ENCODE measurements around the gene ATG4B.

Gene ATG4B

DNA sequence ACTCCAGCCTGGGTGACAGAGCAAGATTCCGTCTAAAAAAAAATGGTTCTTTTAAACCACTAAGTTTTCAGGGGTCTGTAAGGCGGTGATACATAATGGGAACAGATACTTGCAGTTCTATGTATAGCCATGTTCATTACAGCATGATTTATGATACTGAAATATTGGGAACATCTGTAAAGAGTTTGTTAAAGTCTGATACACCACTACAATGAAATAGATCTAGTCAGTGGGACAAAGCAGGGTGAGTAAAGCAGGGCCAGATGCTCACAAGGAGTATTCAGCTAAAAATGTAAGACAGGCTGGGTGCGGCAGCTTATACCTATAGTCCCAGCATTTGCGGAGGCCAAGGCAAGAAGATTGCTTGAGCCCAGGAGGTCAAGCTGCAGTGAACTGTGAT lies 58.2 kb downstream of the ATG4B start:
- DNase-seq: no peak

DNA sequence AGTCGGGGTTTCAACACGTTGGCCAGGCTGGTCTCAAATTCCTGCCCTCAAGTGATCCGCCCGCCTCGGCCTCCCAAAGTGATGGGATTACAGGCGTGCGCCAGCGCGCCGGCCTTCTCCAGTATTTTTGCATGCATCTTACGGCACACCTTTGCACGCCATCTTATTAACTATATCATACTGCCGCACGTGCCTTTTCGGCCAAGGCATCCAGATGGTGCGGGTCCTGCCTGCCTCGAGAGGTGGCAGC lies 63.6 kb downstream of the ATG4B start:
- DNase-seq: no peak

- peak; percentile 95 for DNase-seq
These were observed 64.1 kb downstream of the ATG4B start, which contains the start of gene ING5 for GRCh38 chr2:241701399-241702154. Gene ING5 (plus strand): TSS chr2:241702039. CDS start chr2:241702066, 27 bp downstream.

DNA sequence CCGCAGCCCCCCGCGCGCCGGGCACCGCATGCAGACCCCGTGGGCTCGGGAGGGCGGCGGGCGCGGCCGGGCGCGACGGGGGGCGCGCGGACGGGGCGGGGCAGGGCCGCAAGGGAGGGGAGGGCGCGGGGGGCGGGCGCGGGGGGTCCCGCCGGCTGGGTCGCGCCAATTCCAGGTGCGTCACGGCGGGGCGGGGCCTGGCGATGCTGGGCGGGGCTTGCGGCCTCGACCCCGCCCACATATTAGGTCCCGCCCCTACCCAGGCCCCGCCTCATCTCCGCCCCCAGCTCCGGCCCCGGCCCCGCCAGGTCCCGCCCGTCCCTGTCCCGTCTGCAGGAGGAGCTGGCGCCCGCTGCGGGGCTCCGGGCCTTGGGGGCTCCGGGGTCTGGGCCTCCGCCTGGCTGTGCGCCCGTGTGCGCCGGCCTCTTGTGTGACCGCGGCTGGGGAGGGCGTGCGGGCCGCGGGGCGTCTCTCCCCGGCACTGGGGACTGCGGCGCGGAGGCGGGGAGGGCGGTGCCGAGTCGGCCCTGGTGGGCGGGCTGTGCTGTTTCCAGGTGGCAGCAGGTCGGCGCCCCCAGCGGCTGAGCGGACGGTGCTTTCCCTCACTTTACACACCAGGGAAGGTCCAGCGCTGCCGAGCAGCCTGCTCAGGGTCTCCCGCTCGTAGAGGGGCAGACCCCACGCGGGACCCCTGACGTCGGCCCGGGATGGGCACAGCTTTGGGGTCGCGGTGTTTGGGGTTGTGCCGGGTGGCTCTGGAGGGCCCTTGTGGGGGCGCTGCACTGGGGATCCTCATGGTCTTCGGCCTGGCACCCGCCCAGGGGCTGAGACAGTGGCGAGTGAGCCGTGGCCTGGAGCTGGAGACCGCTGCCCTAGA lies 64.9 kb downstream of the ATG4B start:
- peak; percentile 80 for DNase-seq

DNA sequence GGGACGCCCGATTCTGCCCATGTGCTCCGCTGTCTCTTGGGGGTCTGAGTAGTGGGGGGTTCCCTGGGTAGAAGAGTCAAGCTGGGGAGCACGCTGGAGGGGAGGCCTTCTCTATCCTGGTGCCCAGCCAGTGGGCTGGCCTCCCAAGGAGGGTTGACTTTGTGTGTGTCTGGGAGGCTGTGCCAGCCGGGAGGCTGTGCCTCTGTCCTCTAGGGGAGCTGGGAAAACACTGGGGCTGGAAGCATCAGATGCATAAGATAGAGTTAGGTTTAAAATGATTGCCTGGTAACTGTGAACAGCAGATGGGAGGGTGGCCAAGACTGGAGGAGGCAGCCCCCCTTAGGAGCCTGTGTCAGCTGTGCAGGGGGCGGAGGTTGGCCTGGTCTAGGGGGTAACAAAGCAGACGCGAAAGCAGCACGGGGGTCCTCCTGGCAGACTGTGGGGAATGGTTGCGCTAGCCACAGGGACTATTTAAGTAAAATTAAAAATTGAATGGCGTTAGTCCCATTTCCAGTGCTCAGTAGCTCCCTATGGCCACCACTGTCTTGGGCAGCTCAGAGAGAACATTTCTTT lies 65.6 kb downstream of the ATG4B start:
- DNase-seq: no peak

GRCh38 chr2:241706537-241706936 lies 69.0 kb downstream of the ATG4B start:
- no peak for DNase-seq

- DNase-seq: no peak
These were observed 71.4 kb downstream of the ATG4B start for GRCh38 chr2:241708879-241709278.

- DNase-seq: no peak
These were observed 81.6 kb downstream of the ATG4B start for GRCh38 chr2:241719093-241719492.

GRCh38 chr2:241720099-241720498 lies 82.6 kb downstream of the ATG4B start:
- DNase-seq: no peak

GRCh38 chr2:241720560-241720959 lies 83.1 kb downstream of the ATG4B start:
- no peak for DNase-seq

DNA sequence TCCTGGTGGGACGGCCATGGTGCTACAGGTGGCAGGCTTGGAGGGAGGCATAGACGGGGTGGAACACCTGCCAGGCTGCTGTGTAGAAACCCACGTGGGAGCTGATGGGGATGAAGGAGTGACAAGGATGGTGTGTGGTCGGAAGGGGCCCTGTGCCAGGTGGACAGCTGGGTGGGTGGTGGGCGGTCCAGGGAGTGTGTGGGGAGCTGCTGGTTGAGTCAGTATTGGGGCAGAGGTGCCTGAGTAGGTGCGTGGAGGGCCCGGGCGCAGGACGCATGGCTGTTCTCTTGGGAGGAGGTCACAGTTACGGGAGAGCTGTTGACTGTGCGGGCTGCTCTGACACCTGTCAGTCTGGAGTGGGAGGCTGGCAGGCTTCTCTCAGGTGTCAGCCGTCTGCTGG lies 84.4 kb downstream of the ATG4B start:
- no peak for DNase-seq

GRCh38 chr2:241722896-241723454 lies 85.5 kb downstream of the ATG4B start:
- DNase-seq: no peak

Data from inflammatory macrophage treated with lipopolysaccharide for 4 hours (primary cell).